Daoy (cell line): ENCODE measurements around the gene SAC3D1. TPM values are rescaled to one million over a fixed set of nuclear protein-coding genes. Genes with fewer than 3 reads are reported as not detected.
"Not testable (repeated sequence)": the region's sequence is repeated elsewhere in the genome, so short reads cannot be mapped to it uniquely, and the experiment has no call there.

Experiments
- DNase-seq: peaks from one replicate; pipeline ENCODE4 v3.0.0-alpha.2; 2015; ENCODE audit warnings: low read depth
- total RNA-seq: library from RNA; depleted of rRNA; stranded (reverse); fragments of >200 nt; shearing (Covaris generic); gene quantifications from 2 replicates; pipeline ENCODE4 v1.2.3, GENCODE V29; 2014; rRNA removed

Gene SAC3D1
- total RNA-seq = 10.8 and 17.0 TPM in 2 replicates

DNA sequence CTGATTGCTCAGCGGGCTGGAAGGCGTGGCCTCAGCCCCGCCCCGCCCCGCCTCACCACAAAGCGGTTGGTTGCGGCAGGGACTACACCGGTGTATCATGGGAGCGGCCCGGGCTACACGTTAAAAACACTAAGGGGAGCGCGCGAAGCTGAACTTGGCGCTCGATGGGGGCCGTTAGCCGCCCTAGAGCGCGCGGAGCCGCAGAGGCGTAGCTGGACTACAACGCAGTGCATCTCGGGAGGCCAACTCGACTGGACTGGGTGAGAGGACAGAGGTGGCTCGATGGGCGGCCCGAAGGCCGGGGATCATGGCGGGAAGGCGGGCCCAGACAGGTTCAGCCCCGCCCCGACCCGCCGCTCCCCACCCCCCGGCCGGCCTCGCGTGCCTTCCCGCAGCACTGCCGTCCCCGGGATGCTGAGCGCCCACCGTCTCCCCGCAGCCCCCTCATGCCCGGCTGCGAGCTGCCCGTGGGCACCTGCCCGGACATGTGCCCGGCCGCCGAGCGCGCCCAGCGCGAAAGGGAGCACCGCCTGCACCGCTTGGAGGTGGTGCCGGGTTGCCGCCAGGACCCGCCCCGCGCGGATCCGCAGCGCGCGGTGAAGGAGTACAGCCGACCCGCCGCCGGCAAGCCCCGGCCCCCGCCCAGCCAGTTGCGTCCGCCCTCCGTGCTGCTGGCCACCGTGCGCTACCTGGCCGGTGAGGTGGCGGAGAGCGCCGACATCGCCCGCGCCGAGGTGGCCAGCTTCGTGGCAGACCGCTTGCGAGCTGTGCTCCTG, at the start of gene SAC3D1:
TSS of gene SAC3D1 (plus strand) at position 364 of the 776 bp plus-strand sequence. CDS start at position 447, 83 bp downstream.
- DNase-seq = peak; percentile 98

DNA sequence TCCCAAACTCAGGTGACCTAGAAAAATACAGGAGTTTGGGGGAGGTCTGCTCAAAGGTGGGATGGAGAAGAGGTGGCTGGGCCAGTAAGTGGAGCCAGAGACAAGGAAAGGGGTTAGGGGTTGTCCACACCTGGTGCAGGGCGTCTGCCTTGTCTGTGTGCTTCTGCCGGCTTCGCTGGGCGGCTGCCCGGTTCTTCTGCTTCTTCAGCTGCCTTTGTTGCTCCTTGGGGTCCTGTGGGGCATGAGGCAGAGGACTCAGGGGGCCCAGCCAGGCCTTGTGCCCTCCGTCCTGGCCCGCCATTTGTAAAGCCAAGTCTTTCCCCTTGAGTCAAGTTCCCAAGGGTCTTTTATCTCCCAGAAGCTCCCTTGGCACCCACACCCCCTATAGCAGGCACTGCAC, 46.7 kb upstream of the SAC3D1 start:
- no peak for DNase-seq

DNA sequence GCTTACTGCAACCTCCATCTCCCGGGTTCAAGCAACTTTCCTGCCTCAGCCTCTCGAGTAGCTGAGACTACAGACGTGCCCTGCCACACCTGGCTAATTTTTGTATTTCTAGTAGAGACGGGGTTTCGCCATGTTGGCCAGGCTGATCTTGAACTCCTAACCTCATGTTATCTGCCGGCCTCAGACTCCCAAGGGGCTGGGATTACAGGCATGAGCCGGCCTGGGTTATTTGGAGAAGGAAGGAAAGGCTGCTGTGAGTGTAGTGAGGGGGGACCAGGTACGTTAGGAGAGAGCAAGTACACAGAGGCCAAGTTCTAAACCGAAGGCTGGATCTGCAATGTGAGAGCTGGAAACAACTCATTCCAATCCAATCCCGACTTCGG, 44.7 kb upstream of the SAC3D1 start:
- no peak for DNase-seq

DNA sequence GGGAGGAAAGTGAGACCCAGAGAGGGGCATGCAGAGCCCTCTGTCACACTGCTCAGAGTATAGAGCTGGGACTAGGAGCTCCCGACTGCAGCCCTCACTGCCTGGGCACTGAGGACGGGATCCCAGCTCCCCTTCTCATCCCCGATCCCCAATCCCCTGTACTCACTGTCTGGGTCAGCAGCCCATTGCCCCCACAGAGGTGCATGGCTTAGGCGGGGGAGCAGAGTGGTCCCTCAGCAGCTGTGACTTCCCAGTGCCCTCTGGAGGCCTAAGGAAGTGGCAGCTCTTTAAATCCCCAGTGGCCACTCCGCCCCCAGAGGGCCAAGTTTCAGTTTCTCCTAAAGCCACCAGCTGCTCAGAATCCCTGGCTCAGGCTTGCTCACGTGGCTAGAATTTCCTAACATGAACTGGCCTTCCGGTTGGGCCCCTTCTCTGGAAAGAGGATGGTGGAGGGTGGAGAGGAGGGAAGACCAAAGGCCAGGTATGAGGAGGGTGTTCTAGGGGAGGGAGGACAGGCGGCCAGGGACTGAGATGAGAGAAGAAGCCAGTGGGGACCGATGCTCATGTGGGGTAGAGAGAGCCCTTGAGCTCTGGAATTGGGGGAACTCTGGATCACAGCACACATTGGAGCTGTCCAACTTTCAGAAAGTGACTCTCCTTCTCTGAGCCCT, 44.2 kb upstream of the SAC3D1 start, which contains the start of gene BATF2:
TSS of gene BATF2 (minus strand) at position 262 of the 671 bp plus-strand sequence. CDS start at position 205, 57 bp downstream.
- DNase-seq = peak; percentile 76

DNA sequence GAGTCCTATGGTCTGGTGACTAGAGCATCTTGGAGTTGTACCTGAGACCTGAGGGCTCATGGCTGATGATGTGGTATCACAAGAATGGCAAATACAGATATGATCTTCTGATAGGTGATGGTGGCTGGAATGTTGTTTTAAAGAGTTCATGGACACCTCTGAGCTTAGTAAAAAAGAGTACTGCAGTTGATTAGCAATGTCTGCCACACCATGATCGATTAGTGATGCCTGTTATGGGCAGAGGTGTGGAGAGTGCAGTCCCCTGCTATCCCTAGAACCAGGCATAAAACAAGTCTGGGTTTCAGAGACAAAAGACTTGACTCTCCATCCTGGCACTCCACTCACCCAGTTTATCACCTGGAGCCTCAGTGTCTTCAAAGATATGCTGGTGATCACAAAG, 42.9 kb upstream of the SAC3D1 start:
- no peak for DNase-seq

GRCh38 chr11:64998690-64999431, 42.1 kb upstream of the SAC3D1 start:
- DNase-seq = no peak

GRCh38 chr11:64999478-64999877, 41.5 kb upstream of the SAC3D1 start:
- DNase-seq = no peak

- DNase-seq = no peak
Measured at GRCh38 chr11:65002706-65003105, 38.3 kb upstream of the SAC3D1 start.

GRCh38 chr11:65003282-65003681, 37.7 kb upstream of the SAC3D1 start:
- no peak for DNase-seq

DNA sequence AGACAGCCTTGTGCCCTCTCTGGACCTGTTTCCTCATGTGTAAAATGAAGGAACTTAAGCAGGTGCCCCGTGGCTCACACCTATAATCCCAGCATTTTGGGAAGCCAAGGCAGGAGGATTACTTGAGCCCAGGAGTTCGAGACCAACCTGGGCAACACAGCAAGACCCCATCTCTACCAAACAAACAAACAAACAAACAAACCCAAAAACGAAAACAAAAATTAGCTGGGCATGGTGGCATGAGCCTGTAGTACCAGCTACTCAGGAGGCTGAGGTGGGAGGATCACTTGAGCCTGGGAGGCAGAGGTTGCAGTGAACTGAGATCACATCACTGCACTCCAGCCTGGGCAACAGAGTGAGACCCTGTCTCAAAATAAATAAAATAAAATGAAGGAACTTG, 37.0 kb upstream of the SAC3D1 start:
- not testable (repeated sequence) for DNase-seq

DNA sequence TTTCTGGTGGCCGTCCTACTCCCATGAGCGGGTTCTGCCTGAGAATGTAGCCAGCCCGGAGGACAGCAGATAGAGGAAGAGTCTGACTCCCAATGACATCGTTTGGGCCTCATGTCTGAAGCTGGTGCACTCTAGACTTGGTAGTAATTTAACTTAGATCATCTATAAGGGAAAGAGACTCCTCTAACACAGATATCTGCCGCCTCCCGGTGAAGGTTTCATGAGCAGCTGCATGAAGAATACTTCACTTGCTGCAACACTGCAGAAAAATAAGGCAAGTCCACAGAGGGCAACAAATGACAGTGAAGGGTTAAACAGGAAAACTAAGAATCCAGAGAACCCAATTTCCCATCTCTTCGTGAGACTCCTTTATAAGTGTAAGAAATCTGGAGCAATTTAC, 33.0 kb upstream of the SAC3D1 start:
- no peak for DNase-seq

DNA sequence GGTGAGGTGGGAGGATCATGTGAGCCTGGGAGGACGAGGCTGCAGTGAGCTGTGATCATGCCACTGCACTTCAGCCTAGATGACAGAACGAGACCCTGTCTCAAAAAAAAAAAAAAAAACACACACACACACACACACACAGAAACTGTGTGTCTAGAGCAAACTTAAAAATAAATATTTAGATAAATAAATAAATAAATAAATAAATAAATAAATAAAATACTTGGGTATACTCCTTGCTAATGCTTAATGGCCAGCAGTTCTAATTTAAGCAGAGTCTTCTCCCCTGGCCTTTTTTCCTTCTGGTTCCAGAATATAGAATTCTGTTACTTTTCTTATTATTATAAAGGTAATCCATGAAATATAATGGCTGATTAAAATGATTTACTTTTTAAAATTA, 32.1 kb upstream of the SAC3D1 start:
- no peak for DNase-seq

- DNase-seq = peak; percentile 90
Measured at GRCh38 chr11:65013130-65013887, 27.7 kb upstream of the SAC3D1 start.

DNA sequence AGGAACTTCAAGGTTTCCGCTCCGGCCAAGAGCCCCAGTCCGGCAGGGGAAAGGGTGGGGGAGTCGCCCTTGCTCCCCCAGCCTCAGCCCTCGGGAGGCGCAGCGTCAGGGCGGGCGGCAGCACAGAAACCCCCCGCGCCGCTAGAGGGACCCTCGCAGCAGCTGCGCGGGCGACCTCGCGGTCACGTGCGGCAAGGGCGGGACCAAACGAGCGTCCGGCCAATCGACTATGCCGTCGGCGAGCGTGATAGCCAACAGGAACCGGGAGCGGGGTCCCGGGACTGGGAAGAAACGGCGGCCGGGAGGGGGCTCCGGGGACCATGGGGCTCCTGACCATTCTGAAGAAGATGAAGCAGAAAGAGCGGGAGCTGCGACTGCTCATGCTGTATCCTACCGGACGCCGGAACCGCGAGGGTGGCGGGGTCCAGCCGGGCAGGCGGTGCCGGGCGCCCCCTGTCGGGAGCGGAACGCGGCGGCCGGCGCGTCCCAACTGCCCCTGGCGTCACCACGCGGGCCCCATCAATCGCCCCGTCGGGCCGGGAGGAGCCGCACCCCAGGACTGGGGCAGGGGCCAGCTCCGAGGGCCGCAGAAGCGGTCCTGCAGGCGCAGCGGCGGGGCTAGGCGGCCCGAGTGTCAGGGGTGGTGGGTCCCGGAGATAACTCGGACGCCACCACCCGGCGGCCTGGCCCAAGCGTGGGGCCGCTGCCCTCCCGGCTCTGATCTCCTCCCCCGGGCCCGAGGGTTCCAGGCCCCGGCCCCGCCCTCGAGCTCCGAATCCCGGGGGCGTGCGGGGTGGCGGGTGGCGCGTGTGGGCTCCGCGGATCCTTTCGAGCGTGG, 26.9 kb upstream of the SAC3D1 start, which contains the start of gene ARL2:
TSS of gene ARL2 (plus strand) at position 273 of the 838 bp plus-strand sequence. CDS start at position 321, 48 bp downstream.
- peak; percentile 94 for DNase-seq

GRCh38 chr11:65014726-65015227, 26.2 kb upstream of the SAC3D1 start:
- no peak for DNase-seq

DNA sequence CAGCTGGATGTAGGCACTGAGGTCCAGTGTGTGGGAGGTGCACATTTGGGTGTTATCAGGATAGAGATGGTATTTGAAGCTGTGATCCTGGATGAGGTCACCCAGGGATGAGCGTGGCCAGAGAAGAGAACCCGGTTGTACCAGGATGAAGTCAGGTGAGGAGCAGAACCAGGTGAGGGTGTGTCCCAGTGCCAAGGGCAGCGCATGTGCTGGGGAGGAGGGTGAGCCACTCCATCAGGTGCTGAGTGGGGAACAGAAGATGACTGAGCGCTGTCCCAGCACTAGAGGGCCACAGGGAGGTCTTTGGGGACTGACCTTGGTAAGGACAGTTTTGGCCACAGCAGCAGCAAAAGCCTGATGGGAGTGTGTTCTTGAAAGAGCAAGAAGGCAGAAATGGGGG, 24.3 kb upstream of the SAC3D1 start:
- DNase-seq = no peak

GRCh38 chr11:65017937-65018336, 23.1 kb upstream of the SAC3D1 start:
- no peak for DNase-seq

GRCh38 chr11:65019824-65020223, 21.2 kb upstream of the SAC3D1 start:
- no peak for DNase-seq

DNA sequence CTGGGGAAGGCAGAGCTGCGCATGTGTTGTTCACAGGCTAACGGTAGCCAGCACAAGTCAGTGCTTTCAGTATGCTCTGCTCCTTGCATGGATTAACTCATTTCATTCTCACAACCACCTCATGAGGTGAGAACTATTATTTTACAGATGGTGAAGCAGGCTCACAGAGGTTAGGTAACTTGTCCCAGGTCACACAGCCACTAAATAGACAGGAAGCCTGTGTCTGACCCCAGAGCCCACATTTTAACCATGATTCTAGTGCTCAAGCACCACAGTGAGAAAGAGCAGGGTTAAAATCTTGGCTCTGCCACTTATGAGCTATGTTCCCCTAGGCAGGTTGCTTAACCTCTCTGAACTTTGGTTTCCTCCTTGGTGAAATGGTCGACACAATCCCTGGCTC, 20.0 kb upstream of the SAC3D1 start:
- no peak for DNase-seq

DNA sequence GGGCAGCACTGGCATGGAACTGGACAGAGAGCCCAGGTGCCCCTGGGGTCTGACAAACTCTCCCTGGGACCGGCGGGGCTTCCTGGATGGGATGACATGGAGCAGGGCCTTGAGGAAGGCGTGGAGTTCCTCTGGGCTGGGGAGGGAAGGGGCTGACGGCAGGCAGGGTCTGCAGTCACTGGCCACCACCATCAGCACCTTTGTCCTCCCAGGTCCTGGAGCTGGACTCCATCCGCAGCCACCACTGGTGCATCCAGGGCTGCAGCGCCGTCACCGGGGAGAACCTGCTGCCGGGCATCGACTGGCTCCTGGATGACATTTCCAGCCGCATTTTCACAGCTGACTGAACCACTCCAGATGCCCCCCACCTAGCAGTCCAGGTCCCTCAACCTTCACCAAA, 19.5 kb upstream of the SAC3D1 start:
- DNase-seq = no peak
